ENCODE results near the gene LARGE2.
A peak's percentile ranks its signal among the peaks of the same experiment; 100 is the strongest.

LARGE2 gene

DNA sequence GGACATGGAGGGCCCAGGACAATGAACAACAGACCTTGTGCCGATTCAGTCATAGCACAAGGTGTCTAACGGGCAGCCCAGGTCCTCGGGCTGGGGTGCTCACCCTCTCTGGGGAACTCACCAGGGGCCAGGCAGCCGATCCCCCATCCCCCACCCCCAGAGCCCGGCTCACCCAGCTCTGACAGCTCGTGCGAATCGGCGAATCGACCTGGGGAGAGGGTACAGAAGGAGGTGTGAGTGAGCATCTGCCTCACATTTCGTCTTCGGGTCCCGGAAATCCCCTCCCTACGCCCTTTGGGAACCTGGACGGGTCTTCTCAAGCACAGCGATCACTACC, 5.2 kb upstream of the LARGE2 start:
- no peak for DNase-seq

DNA sequence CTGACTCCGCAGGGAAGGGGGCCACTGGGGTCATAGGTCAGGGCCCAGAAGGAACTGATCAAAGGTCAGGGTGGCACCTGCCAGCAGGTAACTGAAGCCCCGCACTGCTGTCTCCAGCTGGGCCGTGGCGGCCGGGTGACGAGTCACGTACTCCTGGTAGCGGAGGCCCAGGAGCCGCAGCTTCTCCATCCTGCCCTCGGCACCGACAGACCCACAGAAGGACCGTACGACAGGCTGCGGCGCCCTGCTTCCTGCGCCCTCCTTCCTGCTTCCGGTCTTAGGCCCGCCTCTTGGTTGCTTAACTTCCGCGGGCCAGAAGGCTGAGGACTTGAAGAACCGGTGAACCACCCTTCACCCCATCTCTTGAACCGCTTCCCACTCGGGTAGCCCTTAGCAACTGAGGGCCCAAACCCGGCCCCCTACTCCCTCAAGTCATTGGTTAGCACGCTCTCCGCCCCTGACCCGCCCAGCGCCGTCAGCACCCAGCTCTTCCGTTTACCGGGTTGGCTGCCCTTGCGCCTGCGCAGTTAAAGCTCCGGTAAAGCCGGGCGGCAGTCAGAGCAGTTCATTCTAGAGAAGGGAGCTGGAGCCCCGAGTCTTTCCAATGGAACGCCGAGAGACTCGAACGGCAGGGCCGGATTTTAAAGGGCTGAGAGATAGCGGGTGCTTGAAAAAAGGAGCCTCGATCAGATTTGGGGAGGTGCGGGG, 4.7 kb upstream of the LARGE2 start, which contains the start of gene PEX16:
PEX16 (minus strand) TSS at position 255 of the 708 bp plus-strand sequence; CDS start at position 189, 66 bp downstream.
- DNase-seq = peak; percentile 93

DNA sequence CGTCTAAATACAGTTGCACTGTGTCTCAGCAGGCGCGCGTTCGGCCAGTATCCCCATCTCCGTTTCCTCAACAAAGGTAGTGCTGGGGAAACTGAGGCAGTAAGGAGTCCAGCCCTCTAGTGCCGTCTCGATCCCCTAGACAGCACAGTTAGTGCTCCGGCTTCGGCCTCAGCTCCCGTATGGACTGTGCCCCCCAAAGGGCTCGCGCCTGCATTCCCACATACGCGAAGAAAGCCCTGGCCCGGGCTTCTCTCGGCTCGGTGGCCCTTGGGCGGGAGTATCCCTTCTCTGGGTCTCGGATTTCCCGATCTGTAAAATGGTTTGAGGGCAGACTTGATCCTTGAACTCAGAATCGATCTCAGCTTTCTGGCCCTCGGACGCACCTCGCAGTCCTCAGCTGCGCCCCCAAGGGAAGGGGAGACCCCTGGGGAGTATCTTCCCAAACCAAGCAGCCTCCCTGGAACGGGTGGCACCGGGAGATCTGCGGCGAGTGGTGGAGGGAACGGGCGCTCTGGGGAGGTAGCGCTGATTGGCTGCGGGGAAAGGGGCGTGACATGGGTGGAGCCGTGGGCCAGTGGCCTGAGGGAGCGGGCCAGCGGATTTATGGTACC, 4.0 kb upstream of the LARGE2 start:
- peak; percentile 18 for DNase-seq

DNA sequence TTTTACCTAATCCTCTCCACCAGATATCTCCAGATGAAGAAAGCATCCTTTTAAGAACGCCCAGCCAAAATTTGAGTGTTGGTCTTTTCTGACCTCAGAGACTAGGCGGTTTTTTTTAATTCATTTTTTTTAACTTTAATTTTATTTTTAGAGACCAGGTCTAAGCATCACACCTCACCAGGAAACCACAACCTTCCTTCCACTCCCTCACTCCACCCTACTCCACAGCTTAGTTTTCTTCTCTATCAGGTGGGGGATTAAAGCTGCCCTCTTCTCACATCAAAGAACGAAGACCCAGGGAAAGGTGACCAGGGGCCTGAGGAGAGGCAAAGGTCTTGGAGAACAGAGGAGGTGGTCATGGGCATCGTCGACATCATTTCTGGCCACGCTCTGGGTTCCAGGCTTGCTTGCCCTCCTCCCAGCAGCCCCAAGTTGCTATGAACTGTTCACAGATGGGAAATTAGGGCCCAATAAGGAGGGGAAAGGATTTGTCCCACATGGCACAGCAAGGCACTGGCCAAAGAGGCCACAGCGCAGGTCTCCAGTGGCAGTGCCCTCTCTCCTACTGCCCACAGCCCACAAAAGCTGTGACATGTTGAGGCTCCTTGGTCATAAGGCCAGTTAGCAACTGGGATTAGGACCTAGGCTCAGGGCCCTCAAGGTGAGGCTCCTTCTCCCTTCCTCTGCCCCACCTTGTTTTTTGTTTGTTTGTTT, 3.3 kb upstream of the LARGE2 start:
- no peak for DNase-seq

DNA sequence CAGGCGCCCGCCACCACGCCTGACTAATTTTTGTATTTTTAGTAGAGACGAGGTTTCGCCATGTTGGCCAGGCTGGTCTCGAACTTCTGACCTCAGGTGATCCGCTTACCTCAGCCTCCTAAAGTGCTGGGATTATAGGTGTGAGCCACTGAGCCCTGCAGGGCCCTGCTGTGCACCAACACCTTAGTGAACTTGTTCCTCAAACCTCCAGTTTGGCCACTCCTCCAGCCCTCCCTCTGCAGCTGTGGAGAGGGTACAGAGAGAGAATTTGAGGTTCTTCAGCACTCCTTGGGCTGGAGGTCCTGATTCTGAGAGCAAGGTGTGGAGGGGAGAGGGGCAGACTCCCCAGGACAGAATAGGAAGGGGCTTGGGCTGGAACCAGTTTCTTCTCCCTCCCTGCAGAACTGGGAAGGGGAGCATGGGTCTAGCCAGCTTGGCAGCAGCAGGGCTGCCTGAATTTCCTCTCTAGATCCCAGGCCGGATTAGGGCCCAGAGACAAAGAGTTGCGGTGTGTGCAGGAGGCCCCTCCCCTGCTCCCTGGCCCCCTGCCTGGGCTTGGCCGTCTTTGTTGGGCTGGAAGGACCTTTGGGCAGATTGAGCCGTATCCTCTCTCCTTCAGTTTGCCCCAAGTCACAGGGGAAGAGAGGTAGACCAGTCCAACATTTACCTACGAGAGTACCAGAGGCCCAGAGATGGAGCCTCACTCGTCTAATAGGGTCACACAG, 2.5 kb upstream of the LARGE2 start:
- no peak for DNase-seq

DNA sequence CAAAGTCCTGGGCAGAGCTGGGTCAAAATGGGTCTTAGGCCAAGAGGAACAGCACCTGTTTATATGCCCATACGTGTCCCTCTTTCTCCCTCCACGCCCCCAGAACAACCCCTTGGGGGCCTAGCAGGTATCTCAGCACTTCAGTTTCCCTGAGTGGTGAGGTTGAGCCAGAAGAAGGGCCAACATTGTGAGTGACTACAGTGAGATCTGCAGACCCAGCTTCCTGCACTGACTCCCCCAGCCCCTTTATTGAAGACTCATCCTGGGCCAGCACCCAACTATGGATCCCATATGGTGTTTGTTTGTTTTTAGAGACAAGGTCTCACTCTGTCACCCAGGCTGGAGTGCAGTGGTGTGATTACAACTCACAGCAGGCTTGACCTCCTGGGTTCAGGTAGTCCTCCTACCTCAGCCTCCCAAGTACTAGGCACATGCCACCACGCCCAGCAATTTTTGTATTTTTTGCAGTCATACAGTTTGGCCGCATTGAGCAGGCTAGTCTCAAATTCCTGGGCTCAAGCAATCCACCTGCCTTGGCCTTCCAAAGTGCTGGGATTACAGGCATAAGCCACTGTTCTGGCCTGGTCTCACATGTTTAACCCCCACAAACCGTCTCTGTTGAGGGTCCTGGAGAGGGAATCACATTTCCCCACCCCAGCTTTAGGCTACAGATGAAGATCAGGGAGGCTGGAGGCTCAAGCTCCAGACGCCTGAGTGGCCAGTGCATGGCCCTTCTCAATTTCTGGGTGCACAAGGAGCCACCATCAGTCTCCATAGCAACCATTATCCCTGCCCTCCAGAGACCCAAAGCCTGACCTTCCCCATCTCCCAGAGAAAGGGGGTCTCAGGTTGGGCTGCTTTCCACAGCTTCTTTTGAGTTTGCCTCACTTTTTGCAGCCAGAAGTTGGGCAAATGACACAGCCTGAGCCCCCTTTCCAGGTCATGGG, 1.7 kb upstream of the LARGE2 start:
- DNase-seq = no peak

DNA sequence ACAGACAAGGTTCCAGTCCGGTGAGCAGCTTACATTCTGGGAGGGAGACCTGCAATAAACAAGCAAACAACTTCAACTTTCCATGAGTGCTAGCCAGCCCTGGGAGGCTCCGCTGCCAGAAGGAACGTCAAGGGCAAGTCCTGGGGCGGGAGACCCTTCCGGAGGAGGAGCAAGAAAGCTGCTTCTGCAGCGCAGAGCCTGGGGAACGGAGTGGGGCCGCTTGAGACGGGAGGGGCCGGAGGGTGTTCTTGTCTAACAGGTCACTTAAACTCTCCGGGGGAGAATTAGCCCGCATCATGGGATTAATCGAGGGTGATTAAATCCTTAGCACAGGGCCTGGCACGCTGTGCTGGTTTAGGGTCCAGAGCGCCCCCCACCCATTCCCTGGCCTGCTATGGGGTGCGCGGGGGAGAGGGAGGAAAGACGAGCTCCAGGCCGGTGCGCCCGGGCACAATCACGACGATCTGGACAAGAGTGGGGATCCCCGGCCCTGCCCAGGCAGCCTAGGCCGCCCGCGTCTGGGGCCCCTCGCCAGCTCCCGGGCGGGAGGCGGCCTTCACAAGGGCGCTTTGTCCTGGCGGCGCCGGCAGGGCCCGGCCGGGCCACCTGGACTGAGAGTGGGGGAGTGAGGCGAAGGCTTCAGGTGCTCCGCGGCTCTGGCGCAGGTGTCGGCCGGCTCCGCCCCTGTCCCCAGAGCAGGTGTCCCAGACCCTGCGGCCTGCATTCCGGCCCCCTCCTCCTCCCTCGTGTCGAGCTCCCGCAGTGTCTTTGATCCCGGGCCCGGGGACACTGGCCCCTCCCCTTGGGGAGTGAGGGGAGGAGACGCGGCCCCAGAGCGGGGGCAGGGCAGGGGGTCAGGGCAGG, 663 bp upstream of the LARGE2 start:
- DNase-seq = no peak

DNA sequence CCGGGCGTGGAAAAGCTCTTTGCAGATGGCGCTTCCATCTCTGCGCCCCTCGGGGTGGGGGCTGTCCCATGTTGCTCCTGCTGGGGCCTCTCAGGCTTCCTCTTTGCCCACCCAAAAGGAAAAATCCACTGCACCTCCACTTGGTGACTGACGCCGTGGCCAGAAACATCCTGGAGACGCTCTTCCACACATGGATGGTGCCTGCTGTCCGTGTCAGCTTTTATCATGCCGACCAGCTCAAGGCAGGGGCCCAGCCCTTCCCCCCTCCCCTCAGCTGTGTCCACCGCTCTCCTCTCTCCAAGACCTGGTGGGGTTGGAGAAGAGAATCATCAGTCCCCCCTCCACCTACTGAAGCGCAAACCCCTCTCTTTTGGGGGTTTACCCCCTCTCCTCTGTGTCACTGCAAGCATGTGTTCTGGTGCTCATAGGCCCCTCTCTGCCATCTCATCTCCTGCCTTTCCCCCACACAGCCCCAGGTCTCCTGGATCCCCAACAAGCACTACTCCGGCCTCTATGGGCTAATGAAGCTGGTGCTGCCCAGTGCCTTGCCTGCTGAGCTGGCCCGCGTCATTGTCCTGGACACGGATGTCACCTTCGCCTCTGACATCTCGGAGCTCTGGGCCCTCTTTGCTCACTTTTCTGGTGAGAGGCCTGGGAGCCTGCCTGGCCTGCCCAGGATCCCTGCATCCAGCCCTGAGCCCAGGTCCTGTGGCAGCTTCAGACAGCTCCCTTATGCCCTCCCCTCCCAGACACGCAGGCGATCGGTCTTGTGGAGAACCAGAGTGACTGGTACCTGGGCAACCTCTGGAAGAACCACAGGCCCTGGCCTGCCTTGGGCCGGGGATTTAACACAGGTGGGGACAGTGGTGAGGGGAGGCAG, 1.8 kb downstream of the LARGE2 start:
- no peak for DNase-seq

DNA sequence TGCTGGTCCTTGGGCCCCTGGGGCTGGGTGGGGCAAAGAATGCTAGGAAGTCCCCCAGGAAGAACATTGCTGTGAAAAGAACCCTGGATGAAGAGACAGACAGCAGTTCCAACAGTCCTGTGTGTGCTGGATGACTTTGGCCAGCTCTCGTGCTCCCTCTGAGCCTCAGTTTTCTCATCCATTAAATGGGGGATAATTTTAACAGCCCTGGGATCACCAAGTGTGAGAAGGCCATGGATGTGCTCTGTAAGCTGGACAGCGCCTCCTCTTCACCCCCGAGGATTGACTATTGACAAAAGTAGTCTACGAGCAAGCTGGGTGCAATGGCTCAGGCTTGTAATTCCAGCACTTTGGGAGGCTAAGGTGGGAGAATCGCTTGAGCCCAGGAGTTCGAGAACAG, 2.5 kb downstream of the LARGE2 start:
- DNase-seq = no peak

DNA sequence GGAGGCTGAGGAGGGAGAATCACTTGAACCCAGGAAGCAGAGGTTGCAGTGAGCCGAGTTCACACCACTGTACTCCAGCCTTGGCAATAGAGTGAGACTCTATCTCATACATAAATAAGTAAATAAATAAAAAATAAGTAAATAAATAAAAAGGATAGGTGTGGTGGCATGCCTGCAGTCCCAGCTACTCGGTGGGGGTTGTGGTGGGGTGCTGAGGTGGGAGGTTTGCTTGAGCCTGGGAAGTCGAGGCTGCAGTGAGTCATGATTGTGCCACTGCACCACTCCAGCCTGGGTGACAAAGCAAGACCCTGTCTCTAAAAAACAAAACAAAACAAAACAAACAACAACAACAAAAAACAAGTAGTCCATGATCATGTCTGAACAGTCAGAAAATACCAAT, 3.1 kb downstream of the LARGE2 start:
- DNase-seq = no peak

GRCh38 chr11:45926001-45926401, 3.5 kb downstream of the LARGE2 start:
- no peak for DNase-seq

- no peak for DNase-seq
Measured at GRCh38 chr11:45926536-45927331, 4.3 kb downstream of the LARGE2 start.

DNA sequence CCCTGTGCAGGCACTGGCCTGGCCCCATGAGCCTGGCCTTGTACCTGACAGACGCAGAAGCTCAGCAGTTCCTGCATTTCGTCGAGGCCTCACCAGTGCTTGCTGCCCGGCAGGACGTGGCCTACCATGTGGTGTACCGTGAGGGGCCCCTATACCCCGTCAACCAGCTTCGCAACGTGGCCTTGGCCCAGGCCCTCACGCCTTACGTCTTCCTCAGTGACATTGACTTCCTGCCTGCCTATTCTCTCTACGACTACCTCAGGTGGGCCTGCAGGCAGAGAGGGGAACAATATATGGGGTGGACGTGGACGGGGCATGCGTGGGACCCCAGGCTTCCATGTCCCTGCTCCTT, 4.9 kb downstream of the LARGE2 start:
- DNase-seq = no peak

GRCh38 chr11:45927684-45928413, 5.4 kb downstream of the LARGE2 start:
- no peak for DNase-seq

- no peak for DNase-seq
Measured at GRCh38 chr11:45928535-45929215, 6.2 kb downstream of the LARGE2 start.

DNA sequence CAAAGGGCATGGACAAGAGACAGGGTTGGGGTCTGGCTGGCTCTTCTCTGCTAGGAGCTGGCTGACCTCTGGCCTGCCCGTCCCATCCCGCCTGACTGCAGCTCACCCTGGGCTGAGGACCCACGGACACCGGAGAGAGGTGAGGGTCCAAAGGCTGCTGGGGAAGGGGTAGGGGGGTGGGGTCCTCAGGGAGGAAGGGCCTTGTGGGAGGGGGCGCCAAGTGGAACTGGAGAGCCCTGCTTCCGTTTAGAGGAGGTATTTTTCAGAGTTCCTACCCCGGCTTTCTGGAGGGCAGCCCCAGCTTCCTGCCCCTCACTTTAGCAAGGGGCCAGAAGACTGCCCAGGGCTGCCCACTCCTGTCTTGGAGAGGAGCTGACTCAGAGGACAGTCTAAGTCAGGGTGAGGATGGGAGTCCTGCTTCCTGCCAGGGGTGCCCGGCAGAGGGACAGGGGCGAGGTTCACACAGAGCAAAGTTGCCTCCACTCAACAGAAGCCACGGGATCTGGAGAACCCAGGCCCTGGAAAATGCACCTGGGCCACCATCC, 7.1 kb downstream of the LARGE2 start:
- DNase-seq = no peak

DNA sequence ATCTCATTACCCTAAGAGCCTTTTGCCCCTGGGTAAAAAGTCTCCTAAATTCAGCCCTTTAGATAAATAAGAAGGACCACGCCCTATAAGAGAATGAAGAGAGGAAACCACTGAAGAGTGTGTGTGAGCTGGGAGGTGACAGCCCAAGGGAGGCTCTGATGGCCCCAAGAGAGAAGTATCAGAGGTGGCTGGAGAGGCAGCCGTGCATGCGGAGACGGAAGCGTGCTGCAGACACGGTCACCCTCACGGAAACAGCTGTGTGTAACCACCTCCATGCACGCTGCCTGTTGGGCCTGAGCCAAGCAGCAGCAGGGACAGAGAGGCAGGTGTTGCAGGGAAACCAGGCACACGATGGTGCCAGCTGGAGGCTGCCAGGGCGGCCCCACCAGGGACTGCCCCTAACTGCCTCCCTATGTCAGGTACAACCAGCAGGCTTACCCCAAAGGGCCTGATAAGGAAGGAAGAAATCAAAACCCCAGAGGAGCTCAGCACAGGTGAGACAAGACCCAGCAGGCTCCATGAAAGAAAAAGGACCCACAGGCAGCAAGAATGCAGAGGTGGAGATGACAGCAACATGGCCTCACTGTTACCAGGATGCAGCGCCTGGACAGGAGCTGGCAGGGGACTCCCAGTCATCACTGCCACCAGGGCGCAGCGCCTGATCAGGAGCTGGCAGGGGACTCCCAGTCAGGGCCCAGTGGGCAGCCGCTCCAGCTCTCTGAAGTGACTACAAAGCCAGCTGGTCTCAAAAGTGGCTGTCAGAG, 7.8 kb downstream of the LARGE2 start:
- DNase-seq = peak; percentile 46

Data from NCI-H1694 (cell line).